Nephron (organoid): Measurements from ENCODE around the gene GRAMD1B.

Experiments
- H3K27ac Mint-ChIP-seq, 3 experiments: 2 replicates each; pipeline ENCODE4 v1.8.0; 2020; ENCODE audit warnings: mixed read lengths in 3 of 3, mild to moderate bottlenecking in 2 of 3, moderate library complexity in 1 of 3
- H3K27me3 Mint-ChIP-seq: 2 replicates; pipeline ENCODE4 v1.8.0; 2021; ENCODE audit warnings: low read depth, mild to moderate bottlenecking, moderate library complexity, mixed read lengths
- H3K36me3 Mint-ChIP-seq: 2 replicates; pipeline ENCODE4 v1.8.0; 2020; ENCODE audit warnings: low read depth, mixed read lengths
- H3K4me1 Mint-ChIP-seq: 2 replicates; pipeline ENCODE4 v1.8.0; 2020; ENCODE audit warnings: mixed read lengths
- H3K4me3 Mint-ChIP-seq, 3 experiments: 2 replicates each; pipeline ENCODE4 v1.8.0; 2020; ENCODE audit warnings: mild to moderate bottlenecking in 3 of 3, mixed read lengths in 3 of 3, moderate library complexity in 2 of 3
- H3K9me3 Mint-ChIP-seq: 2 replicates; pipeline ENCODE4 v1.8.0; 2020; ENCODE audit warnings: mixed read lengths
- CTCF ChIP-seq, 3 experiments: fragments of 200-600 bp; sonication (generic); IDR thresholded peaks; one replicate each; pipeline ENCODE4 v1.5.0; 2021; ENCODE audit warnings: antibody characterized with exemption in 3 of 3; ENCODE audit not compliant: unreplicated experiment in 3 of 3

Gene GRAMD1B

GRCh38 chr11:123487157-123487744, 57.2 kb downstream of the GRAMD1B start:
- H3K36me3 Mint-ChIP-seq, result no peaks in the 10 kb centered on the region
- H3K27me3 Mint-ChIP-seq, result no peaks in the 10 kb centered on the region
- no peak overlapping the region for H3K4me3 Mint-ChIP-seq
- no peaks in the 10 kb centered on the region for H3K9me3 Mint-ChIP-seq
- peaks cover 2% of the 10 kb centered on the region for H3K4me1 Mint-ChIP-seq
- TF ChIP-seq CTCF (IDR thresholded peaks at IDR 0.05; ENCODE audit: unreplicated experiment in 3 of 3), result no peak
- H3K27ac Mint-ChIP-seq, result no peak overlapping the region

DNA sequence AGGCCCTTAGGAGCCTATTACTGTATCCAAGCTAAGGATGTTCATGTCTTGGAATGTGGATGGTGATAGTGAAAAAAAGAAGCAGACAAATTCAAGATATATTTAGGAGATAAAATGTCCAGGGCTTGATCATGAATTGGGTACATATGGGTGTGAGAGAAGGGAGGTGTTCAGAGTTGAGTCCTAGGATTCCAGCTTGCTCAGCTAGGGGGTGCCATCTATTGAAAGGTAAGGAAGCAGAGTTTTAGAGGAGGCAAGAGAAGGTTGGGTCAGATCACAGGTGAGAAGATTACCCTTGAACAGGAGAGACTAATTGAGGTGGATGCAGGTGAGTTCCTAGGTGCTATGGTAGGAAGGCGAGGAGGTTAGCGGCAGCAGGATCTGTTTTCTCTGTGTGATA, 60.5 kb downstream of the GRAMD1B start:
- no peak overlapping the region for H3K4me3 Mint-ChIP-seq
- H3K27ac Mint-ChIP-seq, result no peak overlapping the region
- H3K4me1 Mint-ChIP-seq, result peaks cover 31% of the 10 kb centered on the region
- no peaks in the 10 kb centered on the region for H3K27me3 Mint-ChIP-seq
- H3K36me3 Mint-ChIP-seq, result no peaks in the 10 kb centered on the region
- H3K9me3 Mint-ChIP-seq, result no peaks in the 10 kb centered on the region
- no peak for TF ChIP-seq CTCF (IDR thresholded peaks at IDR 0.05; ENCODE audit: unreplicated experiment in 3 of 3)

DNA sequence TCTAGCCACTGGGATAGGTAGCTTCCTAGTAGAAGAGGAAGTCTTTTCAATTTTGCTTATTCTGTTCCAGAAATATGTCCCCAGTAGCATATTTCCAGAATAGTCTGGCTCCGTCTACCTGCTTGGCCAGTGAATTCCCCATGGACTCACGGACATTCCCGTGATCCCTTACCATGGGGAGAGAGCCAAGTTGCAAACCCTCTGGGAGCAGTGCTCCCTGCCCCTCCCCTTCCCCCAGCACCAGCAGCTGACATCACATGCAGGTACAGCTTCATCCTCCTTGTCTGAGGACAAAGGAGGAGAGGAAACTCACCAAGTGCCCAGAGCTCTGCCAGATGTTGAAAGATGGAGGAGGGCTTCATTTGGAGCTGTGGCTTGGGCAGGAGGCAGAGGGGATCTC, 61.2 kb downstream of the GRAMD1B start:
- no peak for TF ChIP-seq CTCF (IDR thresholded peaks at IDR 0.05; ENCODE audit: unreplicated experiment in 3 of 3)

GRCh38 chr11:123493349-123494063, 63.4 kb downstream of the GRAMD1B start:
- Mint-ChIP-seq H3K36me3 (no peaks in the 10 kb centered on the region), H3K4me1 (peaks cover 47% of the 10 kb centered on the region), H3K27ac (peak overlapping the region in 2 of 3 experiments; percentile 40 to 48), H3K4me3 (peak overlapping the region in 1 of 3 experiments; percentile 1), H3K27me3 (no peaks in the 10 kb centered on the region), H3K9me3 (no peaks in the 10 kb centered on the region)
- no peak for TF ChIP-seq CTCF (IDR thresholded peaks at IDR 0.05; ENCODE audit: unreplicated experiment in 3 of 3)

More for the DNA sequence above, 61.2 kb downstream of the GRAMD1B start:
- H3K27ac Mint-ChIP-seq, result no peak overlapping the region
- no peaks in the 10 kb centered on the region for H3K36me3 Mint-ChIP-seq
- no peaks in the 10 kb centered on the region for H3K27me3 Mint-ChIP-seq
- H3K4me3 Mint-ChIP-seq, result no peak overlapping the region
- H3K4me1 Mint-ChIP-seq, result peaks cover 38% of the 10 kb centered on the region
- no peaks in the 10 kb centered on the region for H3K9me3 Mint-ChIP-seq

DNA sequence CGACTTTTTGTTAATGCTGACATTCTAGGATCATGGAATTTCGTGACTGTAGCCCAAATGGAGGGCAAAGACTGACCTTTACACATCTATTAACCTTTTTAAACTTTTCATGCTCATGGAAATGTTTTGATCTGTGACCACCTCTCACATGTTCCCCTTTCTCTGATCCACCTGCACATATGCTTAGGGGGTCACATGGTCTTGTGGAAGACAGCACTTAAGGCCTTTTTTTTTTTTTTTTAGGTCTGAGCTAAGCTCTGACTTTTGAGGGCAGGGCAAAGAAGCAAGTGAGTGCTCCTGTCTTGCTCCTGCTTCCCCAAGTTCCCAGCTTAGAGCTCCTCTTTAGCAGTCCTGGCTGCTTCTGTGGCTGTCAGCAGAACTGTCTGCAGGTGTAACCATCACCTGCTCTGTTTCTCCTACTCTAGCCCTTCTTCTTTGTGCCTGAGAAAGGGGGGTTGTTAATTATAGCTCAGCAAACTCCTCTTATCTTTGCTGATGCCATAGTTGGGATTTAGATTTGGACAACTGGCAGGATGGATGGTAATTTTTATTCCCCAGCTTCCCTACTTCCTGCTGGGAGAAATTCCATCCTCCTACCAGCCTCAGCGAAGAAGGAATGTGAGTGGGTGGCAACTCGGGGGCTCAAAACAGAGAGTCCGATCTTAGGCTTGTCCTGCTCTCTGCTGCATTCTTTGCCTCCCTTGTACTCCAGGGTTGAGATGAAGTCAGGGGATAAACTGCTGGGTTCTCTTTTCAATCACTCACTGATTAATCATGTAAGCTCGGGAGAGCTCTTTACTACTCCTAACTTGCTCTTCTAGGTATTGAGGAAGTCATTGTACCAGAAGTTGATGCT, 64.4 kb downstream of the GRAMD1B start:
- H3K27me3 Mint-ChIP-seq, result no peaks in the 10 kb centered on the region
- no peaks in the 10 kb centered on the region for H3K9me3 Mint-ChIP-seq
- no peaks in the 10 kb centered on the region for H3K36me3 Mint-ChIP-seq
- TF ChIP-seq CTCF (IDR thresholded peaks at IDR 0.05; ENCODE audit: unreplicated experiment in 3 of 3), result no peak
- peak overlapping the region in 1 of 3 experiments; percentile 3 for H3K4me3 Mint-ChIP-seq
- peaks cover 47% of the 10 kb centered on the region for H3K4me1 Mint-ChIP-seq
- H3K27ac Mint-ChIP-seq, result peak overlapping the region; percentile 40 to 66 (median 56)
